Endometrial microvascular endothelial cells (primary cell): ENCODE data around the gene MKLN1. TPM values are rescaled to one million over a fixed set of nuclear protein-coding genes. Genes with fewer than 3 reads are reported as not detected.

Experiments
- in situ Hi-C: cut with HindIII; loops from 2 replicates; pipeline ENCODE4 v1.10.0; 2017; ENCODE audit warnings: low sequenced_read_pairs, low pct_unique_long_range_greater_than_20kb; ENCODE audit errors: inconsistent ontology term
- total RNA-seq: library from RNA; depleted of rRNA; stranded (reverse); fragments of >200 nt; gene quantifications from one replicate; pipeline ENCODE4 v1.2.3, GENCODE V29; 2015; ENCODE audit errors: inconsistent ontology term

Gene MKLN1
- total RNA-seq, 1 donor from 2014 or later: 30.8 TPM

DNA sequence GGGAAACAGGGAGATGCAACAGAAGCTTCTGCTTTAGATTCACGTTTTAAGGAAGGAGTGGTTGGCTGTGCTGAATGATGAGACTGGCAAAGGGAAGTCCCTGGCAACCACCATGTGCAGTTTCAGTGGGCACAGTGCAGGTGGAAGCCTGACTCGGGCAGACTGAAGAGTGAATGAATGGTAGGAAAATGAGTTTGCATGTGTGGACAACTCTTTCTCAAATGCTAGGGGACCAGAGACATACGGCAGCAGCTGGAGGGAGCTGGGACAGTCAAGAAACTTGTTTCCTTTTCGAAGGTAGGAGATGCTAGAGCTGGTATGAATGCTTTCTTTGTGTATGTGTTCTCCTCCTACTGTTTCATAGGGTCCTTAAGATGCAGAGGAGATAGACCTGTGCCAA, 199.8 kb downstream of the MKLN1 start:
- in situ Hi-C loops: no loop called here

DNA sequence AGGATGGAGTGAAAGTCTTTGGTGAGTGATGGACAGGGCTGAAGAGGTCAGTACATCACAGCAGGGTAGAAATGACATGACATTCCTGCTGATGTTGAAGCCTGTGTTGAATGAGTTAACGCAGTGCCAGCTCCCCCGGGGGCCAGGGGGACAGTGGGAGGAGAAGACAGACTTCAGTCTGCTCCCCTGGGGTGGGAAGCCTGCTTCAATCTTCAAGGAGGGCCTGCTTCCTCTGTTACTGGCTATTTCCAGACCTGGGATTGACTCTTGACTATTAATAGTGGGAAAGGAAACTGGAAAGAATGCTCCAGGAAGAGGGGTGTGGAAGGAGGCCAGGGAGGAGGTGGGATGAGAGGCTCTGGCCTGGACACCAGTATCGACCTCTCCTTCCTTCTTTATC, 201.5 kb downstream of the MKLN1 start:
- in situ Hi-C loops: no loop called here

DNA sequence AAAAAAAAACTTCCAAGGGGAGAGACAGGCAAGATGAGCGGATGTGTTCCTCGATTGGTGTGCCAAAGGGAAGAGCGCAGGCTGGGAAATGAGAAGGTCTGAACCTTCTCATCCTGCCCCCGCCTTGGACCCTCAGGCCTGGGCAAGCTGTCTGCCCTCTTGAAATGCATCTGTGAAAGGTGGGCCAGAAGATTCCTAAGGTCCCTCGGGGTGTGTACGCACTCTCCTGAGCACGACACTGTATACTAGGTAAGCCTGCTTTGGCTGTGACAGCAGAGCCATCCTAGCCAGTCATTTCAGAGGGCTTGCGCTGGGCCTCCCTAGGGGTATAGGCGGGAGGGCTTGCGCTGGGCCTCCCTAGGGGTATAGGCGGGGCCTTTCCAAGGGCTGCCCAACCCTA, 201.9 kb downstream of the MKLN1 start:
- in situ Hi-C loops: no loop called here

GRCh38 chr7:131530137-131530536, 202.5 kb downstream of the MKLN1 start:
- in situ Hi-C loops: no loop called here

GRCh38 chr7:131532570-131533091, 205.0 kb downstream of the MKLN1 start:
- in situ Hi-C loops: no loop called here

DNA sequence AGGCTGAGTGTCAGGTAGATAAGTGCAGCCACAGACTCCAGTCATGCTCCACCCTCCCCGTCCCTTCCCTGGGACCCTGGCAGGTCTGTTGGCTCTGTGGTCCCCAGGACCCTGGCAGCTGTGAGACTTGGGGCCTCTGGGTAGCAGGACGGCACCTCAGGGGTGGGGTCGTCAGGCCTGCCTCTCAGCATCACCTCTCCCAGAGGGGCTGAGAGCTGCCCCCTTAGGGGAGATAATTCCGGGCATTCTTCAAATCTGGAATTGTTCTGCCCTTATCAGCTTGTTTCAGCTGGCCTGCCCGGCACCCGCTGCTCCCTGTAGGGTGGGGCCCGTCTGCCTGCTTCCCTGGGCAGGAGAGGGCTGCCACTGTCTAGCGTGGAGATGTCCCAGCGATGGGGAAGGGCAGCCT, 205.5 kb downstream of the MKLN1 start:
- in situ Hi-C loops: no loop called here

GRCh38 chr7:131533566-131534561, 206.2 kb downstream of the MKLN1 start:
- in situ Hi-C loops: no loop called here

GRCh38 chr7:131536361-131536849, 208.7 kb downstream of the MKLN1 start:
- in situ Hi-C loops: no loop called here

- in situ Hi-C loops: no loop called here
Measured at GRCh38 chr7:131537571-131537978, 209.9 kb downstream of the MKLN1 start.

DNA sequence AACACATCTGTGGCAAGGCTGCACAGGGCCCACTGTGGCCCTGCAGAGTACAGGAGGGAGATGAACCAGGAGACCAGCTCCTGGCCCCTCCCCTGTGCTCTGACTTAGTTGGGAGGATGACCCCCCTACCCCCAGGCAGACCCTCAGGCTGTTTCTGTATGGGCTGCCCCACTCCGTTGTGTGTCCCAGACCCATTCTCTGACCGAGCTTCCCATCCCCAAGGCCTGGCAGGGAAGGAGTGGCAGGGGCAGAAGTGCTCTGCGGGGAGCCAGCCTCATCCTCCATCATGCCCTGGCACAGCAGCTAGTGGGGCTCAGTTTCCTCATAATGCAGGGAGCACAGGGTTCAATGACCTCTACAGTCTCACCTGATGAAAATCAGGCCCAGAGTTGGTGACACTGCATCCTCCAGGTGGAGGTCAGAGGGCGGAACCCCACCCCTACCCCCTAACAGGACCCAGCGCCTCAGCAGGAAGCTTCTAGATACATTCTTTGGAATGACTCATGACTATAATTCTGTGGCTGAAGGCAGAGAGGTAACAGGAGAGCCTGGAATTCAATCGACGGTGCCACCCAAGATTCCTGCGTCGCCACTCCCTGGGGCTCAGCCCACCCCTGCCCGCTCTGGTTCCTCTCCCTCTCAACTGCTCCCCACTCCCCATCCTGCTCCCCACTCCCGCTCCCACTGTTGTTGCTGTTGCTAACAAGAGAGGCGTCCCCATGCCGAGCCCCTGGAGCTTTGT, 210.6 kb downstream of the MKLN1 start:
- in situ Hi-C loops: no loop called here

- in situ Hi-C loops: no loop called here
Measured at GRCh38 chr7:131538813-131539179, 211.1 kb downstream of the MKLN1 start.

DNA sequence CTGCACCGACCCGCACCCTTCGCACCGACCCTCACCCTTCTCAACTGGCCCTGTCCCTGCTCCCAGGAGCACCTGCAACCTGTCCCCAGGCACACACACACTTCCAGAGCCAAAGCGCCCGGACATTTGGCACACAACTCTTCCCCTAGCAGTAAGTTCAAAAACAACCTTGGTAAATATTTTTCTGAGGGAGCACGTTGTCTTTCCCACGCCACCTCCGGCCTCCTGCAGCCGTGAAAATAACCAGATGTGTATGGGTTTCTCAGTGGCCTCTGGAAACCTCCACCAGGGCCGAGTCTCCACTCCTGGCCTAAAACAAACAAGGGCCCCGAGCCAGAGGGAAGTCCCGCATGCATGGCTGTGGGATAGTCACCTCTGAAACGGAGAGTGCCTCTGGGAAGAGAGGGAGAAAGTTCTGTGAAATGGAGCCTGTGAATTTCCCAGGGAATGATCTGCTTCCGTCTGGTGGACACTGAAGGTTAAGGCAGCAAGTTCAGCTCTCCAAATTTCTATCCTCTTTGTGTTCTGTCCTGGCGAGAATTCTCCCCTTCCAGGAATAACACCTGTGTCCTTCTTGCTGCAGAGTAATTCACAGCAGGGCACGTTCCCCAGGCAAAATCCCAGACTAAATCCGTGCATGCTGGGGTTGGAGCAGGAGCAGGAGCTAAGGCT, 213.0 kb downstream of the MKLN1 start:
- in situ Hi-C loops: no loop called here

DNA sequence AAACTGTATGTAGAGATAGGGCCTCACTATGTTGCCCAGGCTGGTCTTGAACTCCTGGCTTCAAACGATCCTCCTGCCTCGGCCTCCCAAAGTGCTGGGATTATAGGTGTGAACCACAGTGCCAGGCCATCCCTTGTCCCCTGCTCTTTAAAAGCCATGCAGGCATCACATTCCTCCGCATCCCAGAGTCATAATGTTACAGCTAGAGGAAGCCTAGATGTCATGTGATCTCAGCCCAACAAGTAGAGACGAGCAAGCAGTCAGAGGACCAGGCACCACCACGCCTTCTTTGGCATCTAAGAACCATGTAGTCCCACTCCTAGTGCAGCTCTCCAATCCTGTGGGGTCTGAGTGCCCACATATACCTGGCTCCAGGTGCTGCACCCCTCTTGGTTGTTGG, 215.6 kb downstream of the MKLN1 start:
- in situ Hi-C loops: no loop called here

GRCh38 chr7:131544021-131544420, 216.3 kb downstream of the MKLN1 start:
- in situ Hi-C loops: no loop called here

- in situ Hi-C loops: no loop called here
Measured at GRCh38 chr7:131544449-131545301, 217.0 kb downstream of the MKLN1 start.

- in situ Hi-C loops: no loop called here
Measured at GRCh38 chr7:131546126-131546525, 218.4 kb downstream of the MKLN1 start.
